HepG2 (cell line): ENCODE data around the gene CUEDC2. TPM values are rescaled to one million over a fixed set of nuclear protein-coding genes. Genes with fewer than 3 reads are reported as not detected.

Experiments
- AGO1 ChIP-seq: fragments of 200-400 bp; formaldehyde crosslinking; IDR thresholded peaks from 2 replicates; pipeline ENCODE4 v1.6.1; 2017; ENCODE audit warnings: mild to moderate bottlenecking, low read depth, low read length, moderate library complexity; ENCODE audit not compliant: poor library complexity, severe bottlenecking
- ATRX ChIP-seq: sonication (generic); formaldehyde crosslinking; IDR thresholded peaks from 2 replicates; pipeline ENCODE4 v1.4.0; 2020; ENCODE audit warnings: missing genetic modification reagents, borderline replicate concordance
- DMAP1 ChIP-seq: IDR thresholded peaks from 2 replicates; pipeline ENCODE4 v1.6.1; 2016
- ESRRA ChIP-seq: sonication (generic); formaldehyde crosslinking; IDR thresholded peaks from 2 replicates; pipeline ENCODE4 v1.5.1; 2020; ENCODE audit warnings: mild to moderate bottlenecking, low read depth, missing genetic modification reagents
- FOXC1 ChIP-seq: sonication (generic); formaldehyde crosslinking; IDR thresholded peaks from 2 replicates; pipeline ENCODE4 v1.8.0; 2022; ENCODE audit warnings: mild to moderate bottlenecking, missing genetic modification reagents, borderline replicate concordance
- HMG20A ChIP-seq: IDR thresholded peaks from 2 replicates; pipeline ENCODE4 v1.6.1; 2016; ENCODE audit warnings: borderline replicate concordance
- NFKBIZ ChIP-seq: IDR thresholded peaks from 2 replicates; pipeline ENCODE4 v1.6.1; 2018; ENCODE audit warnings: missing genetic modification reagents, missing compliant biosample characterization
- NONO ChIP-seq, 2 experiments: fragments of 450-650 bp in 1 of 2; sonication (generic) in 1 of 2; formaldehyde crosslinking in 1 of 2; IDR thresholded peaks in 1 of 2; conservative IDR thresholded peaks in 1 of 2; 2 replicates each; pipeline versions ENCODE4 v1.6.1 to v1.8.0; 2017 to 2022; ENCODE audit warnings: mild to moderate bottlenecking in 1 of 2, missing genetic modification reagents in 1 of 2, moderate library complexity in 1 of 2
- NRL ChIP-seq: sonication (generic); formaldehyde crosslinking; IDR thresholded peaks from 2 replicates; pipeline ENCODE4 v1.5.0; 2020; ENCODE audit warnings: missing genetic modification reagents, mild to moderate bottlenecking, moderate library complexity, borderline replicate concordance
- POLR2G ChIP-seq: fragments of 200-400 bp; formaldehyde crosslinking; IDR thresholded peaks from 2 replicates; pipeline ENCODE4 v1.6.1; 2018; ENCODE audit warnings: mild to moderate bottlenecking, low read depth, low read length, moderate library complexity
- PTBP1 ChIP-seq: fragments of 200-400 bp; formaldehyde crosslinking; IDR thresholded peaks from 2 replicates; pipeline ENCODE4 v1.6.1; 2018; ENCODE audit warnings: low read length, low read depth; ENCODE audit not compliant: poor library complexity, severe bottlenecking
- SALL1 ChIP-seq: sonication (generic); formaldehyde crosslinking; IDR thresholded peaks from 2 replicates; pipeline ENCODE4 v1.8.0; 2022; ENCODE audit warnings: mild to moderate bottlenecking, missing genetic modification reagents
- SIN3A ChIP-seq: IDR thresholded peaks from 2 replicates; pipeline ENCODE4 v1.6.1; 2011; ENCODE audit warnings: low read depth, mild to moderate bottlenecking, control low read depth, low read length, borderline replicate concordance
- ZNF788 ChIP-seq: sonication (generic); formaldehyde crosslinking; IDR thresholded peaks from 2 replicates; pipeline ENCODE4 v1.5.0; 2020; ENCODE audit warnings: mild to moderate bottlenecking, missing genetic modification reagents, borderline replicate concordance
- ZSCAN31 ChIP-seq: sonication (generic); formaldehyde crosslinking; IDR thresholded peaks from 2 replicates; pipeline ENCODE4 v1.5.0; 2020; ENCODE audit warnings: low read depth, mild to moderate bottlenecking, missing genetic modification reagents
- polyA plus RNA-seq, 8 experiments: library from polyadenylated mRNA; depleted of rRNA in 3 of 8; stranded (reverse) in 7 of 8; unstranded in 1 of 8; fragments of >200 nt; fragmentation: Illumina TruSeq in 4 of 8; extraction: Trizol in 4 of 8; gene quantifications; 2 replicates each; pipeline versions ENCODE4 v1.2.1 to v1.2.3, GENCODE V29; 2011 to 2016; ENCODE audit warnings: low read depth in 4 of 8, missing spikeins in 1 of 8, mixed read lengths in 1 of 8; ENCODE audit not compliant: insufficient read depth in 1 of 8
- total RNA-seq, 5 experiments: library from RNA; depleted of rRNA; stranded (reverse); fragments of >200 nt; fragmentation: Illumina TruSeq; extraction: Trizol; gene quantifications; 2 replicates each; pipeline ENCODE4 v1.2.3, GENCODE V29; 2016; ENCODE audit warnings: low read depth in 1 of 5
- TF ChIP-seq, protein P1 (sequence below): sonication (generic); formaldehyde crosslinking; IDR thresholded peaks from 2 replicates; pipeline ENCODE4 v1.5.0; 2020; ENCODE audit warnings: mild to moderate bottlenecking, missing genetic modification reagents, borderline replicate concordance
- TF ChIP-seq, protein P2 (sequence below): sonication (generic); formaldehyde crosslinking; conservative IDR thresholded peaks from 2 replicates; pipeline ENCODE4 v1.4.0; 2020; ENCODE audit warnings: missing genetic modification reagents

Gene CUEDC2
- total and polyA plus RNA-seq, 2 of the 13 experiments (the other 11 are each of a cell fraction or from before 2014, with no cell fraction given) = 13.1 to 18.4 TPM

DNA sequence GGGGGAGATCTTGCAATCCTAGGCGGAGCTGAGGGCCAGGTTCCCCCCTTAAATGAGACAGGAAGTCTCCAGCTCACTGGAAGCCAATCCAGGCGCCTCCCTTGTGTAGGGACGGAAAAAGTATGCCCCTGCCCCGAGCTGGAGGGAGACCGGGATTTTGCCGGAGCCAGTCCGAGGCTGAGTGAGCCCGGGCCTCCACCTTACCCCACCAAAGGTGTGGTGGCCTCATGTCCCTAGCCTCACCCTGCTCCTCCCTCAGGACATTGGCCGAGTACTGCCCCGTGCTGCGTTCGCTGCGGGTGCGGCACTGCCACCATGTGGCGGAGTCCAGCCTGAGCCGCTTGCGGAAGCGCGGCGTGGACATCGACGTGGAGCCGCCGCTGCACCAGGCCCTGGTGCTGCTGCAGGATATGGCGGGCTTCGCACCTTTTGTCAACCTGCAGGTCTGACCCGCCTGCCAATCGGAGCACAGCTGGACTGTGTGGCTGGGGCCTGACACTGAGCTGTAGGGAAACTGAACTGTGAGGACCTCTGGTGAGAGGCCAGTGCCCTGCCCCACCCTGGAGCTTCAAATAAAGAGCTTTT lies 9.7 kb downstream of the CUEDC2 start (continued):
- TF ChIP-seq, protein P1, sequence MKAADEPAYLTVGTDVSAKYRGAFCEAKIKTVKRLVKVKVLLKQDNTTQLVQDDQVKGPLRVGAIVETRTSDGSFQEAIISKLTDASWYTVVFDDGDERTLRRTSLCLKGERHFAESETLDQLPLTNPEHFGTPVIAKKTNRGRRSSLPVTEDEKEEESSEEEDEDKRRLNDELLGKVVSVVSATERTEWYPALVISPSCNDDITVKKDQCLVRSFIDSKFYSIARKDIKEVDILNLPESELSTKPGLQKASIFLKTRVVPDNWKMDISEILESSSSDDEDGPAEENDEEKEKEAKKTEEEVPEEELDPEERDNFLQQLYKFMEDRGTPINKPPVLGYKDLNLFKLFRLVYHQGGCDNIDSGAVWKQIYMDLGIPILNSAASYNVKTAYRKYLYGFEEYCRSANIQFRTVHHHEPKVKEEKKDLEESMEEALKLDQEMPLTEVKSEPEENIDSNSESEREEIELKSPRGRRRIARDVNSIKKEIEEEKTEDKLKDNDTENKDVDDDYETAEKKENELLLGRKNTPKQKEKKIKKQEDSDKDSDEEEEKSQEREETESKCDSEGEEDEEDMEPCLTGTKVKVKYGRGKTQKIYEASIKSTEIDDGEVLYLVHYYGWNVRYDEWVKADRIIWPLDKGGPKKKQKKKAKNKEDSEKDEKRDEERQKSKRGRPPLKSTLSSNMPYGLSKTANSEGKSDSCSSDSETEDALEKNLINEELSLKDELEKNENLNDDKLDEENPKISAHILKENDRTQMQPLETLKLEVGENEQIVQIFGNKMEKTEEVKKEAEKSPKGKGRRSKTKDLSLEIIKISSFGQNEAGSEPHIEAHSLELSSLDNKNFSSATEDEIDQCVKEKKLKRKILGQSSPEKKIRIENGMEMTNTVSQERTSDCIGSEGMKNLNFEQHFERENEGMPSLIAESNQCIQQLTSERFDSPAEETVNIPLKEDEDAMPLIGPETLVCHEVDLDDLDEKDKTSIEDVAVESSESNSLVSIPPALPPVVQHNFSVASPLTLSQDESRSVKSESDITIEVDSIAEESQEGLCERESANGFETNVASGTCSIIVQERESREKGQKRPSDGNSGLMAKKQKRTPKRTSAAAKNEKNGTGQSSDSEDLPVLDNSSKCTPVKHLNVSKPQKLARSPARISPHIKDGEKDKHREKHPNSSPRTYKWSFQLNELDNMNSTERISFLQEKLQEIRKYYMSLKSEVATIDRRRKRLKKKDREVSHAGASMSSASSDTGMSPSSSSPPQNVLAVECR (CRISPR knock-in tag) = peak; percentile 67; the same call in 1 of the 2 replicates
- TF ChIP-seq HMG20A (CRISPR knock-in tag) = 0 out of 2 replicates have a peak, but pooled peaks have one; percentile 26
- 0 out of 2 replicates have a peak, but pooled peaks have one; percentile 50 for TF ChIP-seq POLR2G
- TF ChIP-seq NFKBIZ (CRISPR knock-in tag) = peak; percentile 23; the same call in 1 of the 2 replicates
- no peak for TF ChIP-seq PTBP1
- peak; percentile 80; the same call in 1 of the 2 replicates for TF ChIP-seq FOXC1 (CRISPR knock-in tag)
- no peak for TF ChIP-seq NONO (IDR thresholded peaks at IDR 0.05)
- peak; percentile 91 for TF ChIP-seq NONO (CRISPR knock-in tag; conservative IDR thresholded peaks at IDR 0.05)
- peak; percentile 49; the same call in 1 of the 2 replicates for TF ChIP-seq ESRRA (CRISPR knock-in tag)
- 0 out of 2 replicates have a peak, but pooled peaks have one; percentile 59 for TF ChIP-seq SIN3A
- TF ChIP-seq NRL (CRISPR knock-in tag) = peak; percentile 89
- TF ChIP-seq, protein P2, sequence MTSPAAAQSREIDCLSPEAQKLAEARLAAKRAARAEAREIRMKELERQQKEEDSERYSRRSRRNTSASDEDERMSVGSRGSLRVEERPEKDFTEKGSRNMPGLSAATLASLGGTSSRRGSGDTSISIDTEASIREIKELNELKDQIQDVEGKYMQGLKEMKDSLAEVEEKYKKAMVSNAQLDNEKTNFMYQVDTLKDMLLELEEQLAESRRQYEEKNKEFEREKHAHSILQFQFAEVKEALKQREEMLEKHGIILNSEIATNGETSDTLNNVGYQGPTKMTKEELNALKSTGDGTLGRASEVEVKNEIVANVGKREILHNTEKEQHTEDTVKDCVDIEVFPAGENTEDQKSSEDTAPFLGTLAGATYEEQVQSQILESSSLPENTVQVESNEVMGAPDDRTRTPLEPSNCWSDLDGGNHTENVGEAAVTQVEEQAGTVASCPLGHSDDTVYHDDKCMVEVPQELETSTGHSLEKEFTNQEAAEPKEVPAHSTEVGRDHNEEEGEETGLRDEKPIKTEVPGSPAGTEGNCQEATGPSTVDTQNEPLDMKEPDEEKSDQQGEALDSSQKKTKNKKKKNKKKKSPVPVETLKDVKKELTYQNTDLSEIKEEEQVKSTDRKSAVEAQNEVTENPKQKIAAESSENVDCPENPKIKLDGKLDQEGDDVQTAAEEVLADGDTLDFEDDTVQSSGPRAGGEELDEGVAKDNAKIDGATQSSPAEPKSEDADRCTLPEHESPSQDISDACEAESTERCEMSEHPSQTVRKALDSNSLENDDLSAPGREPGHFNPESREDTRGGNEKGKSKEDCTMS = 0 out of 2 replicates have a peak, but pooled peaks have one; percentile 40
- TF ChIP-seq AGO1 = peak; percentile 49
- peak; percentile 91; the same call in 1 of the 2 replicates for TF ChIP-seq ZNF788
- peak; percentile 90 for TF ChIP-seq SALL1
- TF ChIP-seq ZSCAN31 (CRISPR knock-in tag) = peak; percentile 76; the same call in 1 of the 2 replicates
- no peak for TF ChIP-seq ATRX (CRISPR knock-in tag)
- TF ChIP-seq DMAP1 = peak; percentile 84
